Hippocampal formation (tissue), 2 donors: ENCODE results near the gene CTSO.
"Not testable (repeated sequence)": the region's sequence is repeated elsewhere in the genome, so short reads cannot be mapped to it uniquely, and the experiment has no call there.

Experiments
- DNase-seq, 2 donors: peaks; one replicate each; lab custom pipeline; 2025; lab: John Stamatoyannopoulos, UW

Gene CTSO

DNA sequence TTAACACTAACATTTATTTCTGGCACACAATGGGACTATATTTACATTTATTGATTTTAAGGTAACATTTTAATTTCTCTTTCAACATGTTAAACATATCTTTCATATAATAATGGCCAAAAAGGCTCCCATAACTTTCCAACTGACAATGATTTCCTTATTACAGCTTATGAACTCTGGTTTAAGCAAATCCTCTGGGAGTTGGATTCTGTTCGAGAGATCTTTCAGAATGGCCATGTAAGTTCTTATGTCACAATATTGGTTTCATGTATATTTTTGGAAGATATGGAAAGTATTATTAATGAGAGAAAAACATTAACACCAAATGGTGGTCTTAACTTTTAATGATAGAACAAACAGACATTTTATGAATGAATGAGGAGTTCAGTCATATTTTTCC is 46.1 kb downstream of the CTSO start:
- no peak for DNase-seq

GRCh38 chr4:155906554-155907247 is 47.0 kb downstream of the CTSO start:
- no peak for DNase-seq

- DNase-seq: no peak
Measured at GRCh38 chr4:155904331-155904730, 49.3 kb downstream of the CTSO start.

DNA sequence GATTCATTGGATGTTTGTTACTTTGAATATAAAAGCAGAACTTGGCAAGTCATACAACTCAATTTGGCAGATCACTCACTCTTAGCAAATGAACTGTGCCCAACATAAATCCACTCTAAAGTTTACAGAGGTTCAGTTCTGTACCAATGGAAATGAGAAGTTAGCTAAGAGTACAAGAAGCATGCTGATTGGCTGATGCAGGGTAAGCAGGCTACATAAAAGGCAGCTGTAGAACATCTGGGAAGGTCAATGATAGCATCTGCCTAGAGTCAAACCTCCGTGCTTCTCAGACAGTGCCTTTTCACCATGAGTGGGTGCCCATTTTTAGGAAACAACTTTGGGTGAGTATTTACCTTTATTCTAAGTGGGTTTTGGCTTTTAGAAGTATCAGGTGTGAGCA is 50.2 kb downstream of the CTSO start, which contains the start of gene TDO2:
Gene TDO2, plus strand, starts transcription at position 244 of the 400 bp plus-strand sequence. Its CDS starts 63 bp downstream, at position 307.
- no peak for DNase-seq

DNA sequence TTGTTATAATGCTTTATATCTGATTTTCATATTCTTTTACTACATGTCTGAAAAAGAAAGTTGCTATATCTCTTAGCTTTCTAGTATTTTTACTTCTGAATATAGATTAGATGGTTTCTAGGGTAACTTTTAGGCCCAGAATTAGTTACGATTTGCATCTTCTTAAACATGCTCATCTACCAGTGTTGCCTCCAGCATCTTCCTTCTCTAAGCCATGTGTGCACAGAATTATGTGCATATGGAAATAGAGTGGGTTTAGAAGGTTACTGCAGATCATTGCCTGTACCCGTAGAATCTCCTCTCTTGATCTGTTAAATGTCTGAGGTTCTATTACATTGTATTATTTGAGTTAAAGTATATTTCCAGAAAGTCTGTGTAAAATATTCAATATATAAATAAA is 52.7 kb downstream of the CTSO start:
- DNase-seq: no peak

GRCh38 chr4:155900381-155900780 is 53.3 kb downstream of the CTSO start:
- no peak for DNase-seq

DNA sequence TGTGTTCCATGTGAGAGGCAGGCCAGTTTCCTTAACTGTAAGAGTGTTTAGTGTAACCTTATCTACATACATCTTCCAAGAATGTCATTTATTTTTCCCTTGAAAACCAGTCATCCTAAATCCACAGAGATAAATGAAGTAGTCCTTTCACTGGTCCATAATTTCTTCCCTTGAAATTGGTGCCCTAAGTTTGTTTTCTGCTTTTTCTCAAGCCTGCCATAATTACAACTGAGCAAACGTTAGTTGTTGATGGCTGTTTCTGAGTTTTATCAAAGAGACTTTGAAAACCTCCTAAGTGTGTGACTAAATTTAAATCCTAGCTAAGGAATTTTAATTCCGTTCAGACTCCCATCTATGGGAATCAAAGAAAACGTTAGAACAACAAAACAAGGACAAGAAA is 53.8 kb downstream of the CTSO start:
- DNase-seq: no peak

- DNase-seq: not testable (repeated sequence)
Measured at GRCh38 chr4:155898371-155898770, 55.3 kb downstream of the CTSO start.

GRCh38 chr4:155891058-155891457 is 62.6 kb downstream of the CTSO start:
- DNase-seq: no peak

DNA sequence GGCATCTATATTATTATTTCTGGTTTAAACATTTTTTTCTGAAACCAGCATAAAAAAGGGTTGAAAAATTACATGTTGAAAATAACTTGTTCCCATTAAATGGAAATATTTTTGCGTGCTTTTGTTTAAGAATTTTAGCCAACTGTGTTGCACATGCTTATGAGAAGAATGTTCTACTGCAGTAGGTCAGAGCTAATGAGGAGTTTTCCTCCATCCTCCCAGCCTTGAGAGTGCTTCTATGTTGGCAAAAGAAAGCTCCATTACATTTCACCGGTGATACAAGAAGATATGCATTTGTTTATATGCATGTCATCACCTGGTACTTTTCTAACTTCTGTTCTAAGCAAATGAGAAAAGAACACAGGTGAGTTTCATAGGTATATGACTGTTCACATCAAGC is 63.7 kb downstream of the CTSO start:
- DNase-seq: no peak

GRCh38 chr4:155889031-155889793 is 64.5 kb downstream of the CTSO start:
- DNase-seq: no peak

GRCh38 chr4:155887847-155888570 is 65.7 kb downstream of the CTSO start:
- DNase-seq: no peak

DNA sequence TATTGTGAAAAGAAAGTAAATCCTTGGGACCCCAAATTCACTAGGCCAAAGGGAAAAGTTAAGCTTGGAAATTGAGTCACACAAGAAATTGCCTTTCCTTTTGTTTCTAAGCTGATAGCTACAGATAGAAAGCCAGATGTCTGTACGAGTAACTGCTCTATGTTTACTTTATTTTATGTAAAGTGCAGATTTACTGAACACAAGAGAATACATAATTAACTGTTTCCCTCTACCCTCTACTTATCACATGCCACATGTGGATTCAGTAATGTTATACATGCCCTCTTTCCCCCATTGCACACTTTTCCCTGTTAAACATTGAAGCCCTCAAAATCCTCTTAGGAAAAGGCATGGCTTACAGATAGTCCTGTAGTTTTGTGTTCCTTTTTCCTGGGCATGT is 66.6 kb downstream of the CTSO start:
- DNase-seq: no peak

GRCh38 chr4:155885666-155886065 is 68.0 kb downstream of the CTSO start:
- no peak for DNase-seq

GRCh38 chr4:155883895-155884294 is 69.8 kb downstream of the CTSO start:
- DNase-seq: no peak

- no peak for DNase-seq
Measured at GRCh38 chr4:155881555-155881954, 72.1 kb downstream of the CTSO start.

- DNase-seq: no peak
Measured at GRCh38 chr4:155879767-155880166, 73.9 kb downstream of the CTSO start.

DNA sequence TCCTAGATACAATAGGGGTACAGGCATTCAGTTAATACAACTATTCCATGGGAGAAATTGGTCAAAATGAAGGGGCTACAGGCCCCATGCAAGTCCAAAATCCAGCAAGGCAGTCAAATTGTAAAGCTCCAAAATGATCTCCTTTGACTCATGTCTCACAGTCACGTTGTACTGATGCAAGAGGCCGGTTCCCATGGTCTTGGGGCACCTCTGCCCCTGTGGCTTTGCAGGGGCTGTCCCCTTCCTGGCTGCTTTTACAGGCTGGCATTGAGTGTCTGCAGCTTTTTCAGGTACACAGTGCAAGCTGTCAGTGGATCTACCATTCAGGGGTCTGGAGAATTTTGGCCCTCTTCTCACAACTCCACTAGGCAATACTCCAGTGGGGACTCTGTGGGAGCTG is 75.1 kb downstream of the CTSO start:
- no peak for DNase-seq

DNA sequence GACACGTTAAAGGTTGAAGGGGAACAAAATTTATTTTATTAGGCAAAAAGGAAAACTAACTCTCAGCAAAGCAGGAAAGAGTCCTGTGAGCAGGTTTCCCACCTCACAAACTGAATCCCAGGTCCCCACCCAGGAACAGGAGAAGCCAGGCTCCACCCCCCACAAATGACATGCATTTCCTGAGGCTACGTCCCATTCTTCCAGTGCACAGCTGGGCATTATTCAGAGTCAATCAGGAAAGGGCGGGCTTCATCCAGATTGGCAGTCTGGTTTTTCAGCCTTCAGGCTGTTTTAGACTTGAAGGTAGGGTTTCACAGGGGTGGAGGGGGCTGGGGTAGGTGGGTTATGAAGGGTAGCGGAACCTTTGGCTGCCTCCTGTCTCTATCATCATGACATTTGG is 75.7 kb downstream of the CTSO start:
- no peak for DNase-seq

- no peak for DNase-seq
Measured at GRCh38 chr4:155875878-155876277, 77.8 kb downstream of the CTSO start.
